Glomerular endothelial cell (primary cell): ENCODE data around the gene SHTN1. TPM values are rescaled to one million over a fixed set of nuclear protein-coding genes. Genes with fewer than 3 reads are reported as not detected.

Experiments used
- DNase-seq: peaks from one replicate; pipeline ENCODE4 v3.0.0-alpha.2; 2011; ENCODE audit warnings: low read depth, low spot score; ENCODE audit errors: extremely low read depth
- total RNA-seq: library from RNA; depleted of rRNA; stranded (reverse); fragments of >200 nt; gene quantifications from 2 replicates; pipeline ENCODE4 v1.2.3, GENCODE V29; 2015

SHTN1 gene, protein sequence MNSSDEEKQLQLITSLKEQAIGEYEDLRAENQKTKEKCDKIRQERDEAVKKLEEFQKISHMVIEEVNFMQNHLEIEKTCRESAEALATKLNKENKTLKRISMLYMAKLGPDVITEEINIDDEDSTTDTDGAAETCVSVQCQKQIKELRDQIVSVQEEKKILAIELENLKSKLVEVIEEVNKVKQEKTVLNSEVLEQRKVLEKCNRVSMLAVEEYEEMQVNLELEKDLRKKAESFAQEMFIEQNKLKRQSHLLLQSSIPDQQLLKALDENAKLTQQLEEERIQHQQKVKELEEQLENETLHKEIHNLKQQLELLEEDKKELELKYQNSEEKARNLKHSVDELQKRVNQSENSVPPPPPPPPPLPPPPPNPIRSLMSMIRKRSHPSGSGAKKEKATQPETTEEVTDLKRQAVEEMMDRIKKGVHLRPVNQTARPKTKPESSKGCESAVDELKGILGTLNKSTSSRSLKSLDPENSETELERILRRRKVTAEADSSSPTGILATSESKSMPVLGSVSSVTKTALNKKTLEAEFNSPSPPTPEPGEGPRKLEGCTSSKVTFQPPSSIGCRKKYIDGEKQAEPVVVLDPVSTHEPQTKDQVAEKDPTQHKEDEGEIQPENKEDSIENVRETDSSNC
- total RNA-seq: 10.2 and 16.8 TPM in 2 replicates

DNA sequence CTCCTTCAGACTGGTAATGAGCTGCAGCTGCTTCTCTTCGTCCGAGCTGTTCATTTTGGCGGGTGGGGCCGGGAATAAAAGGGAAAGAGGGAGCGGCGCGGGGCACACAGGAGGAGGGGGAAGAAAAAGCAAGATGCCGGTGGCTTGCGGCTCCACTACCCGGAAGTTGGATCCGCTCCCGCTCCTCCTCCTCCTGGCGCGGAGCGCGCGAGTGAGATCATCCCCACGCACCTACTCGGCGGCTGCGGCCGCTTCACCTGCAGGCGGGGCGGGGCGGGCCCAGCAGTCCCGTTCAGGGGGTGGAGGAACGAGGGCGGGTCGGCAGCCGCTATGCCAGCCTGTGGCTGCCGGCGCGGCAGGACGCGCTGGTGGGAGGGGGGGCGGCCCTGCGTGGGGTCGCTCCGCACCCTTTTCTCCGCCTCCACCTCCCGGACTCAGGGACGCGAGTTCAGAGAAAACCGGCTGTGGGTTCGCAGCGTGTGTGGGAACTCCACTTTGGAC lies at the start of gene SHTN1:
TSS of gene SHTN1 (minus strand) at position 162 of the 501 bp plus-strand sequence. CDS start at position 54, 108 bp downstream.
- no peak for DNase-seq

DNA sequence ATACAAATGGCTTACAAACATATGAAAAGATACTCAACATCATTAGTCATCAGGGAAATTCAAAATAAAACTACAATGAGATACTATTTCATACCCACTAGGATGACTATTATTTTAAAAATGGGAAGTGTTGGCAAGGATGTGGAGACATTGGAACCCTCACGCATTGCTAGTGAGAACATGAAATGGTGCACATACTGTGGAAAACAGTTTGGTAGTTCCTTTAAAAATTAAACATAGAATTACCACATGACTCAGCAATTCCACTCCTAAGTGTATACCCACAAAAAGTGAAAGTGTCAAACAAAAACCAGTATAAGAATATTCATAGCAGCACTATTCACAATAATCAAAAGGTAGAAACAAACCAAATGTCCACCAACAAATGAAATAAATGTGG lies 48.5 kb upstream of the SHTN1 start:
- DNase-seq: no peak

DNA sequence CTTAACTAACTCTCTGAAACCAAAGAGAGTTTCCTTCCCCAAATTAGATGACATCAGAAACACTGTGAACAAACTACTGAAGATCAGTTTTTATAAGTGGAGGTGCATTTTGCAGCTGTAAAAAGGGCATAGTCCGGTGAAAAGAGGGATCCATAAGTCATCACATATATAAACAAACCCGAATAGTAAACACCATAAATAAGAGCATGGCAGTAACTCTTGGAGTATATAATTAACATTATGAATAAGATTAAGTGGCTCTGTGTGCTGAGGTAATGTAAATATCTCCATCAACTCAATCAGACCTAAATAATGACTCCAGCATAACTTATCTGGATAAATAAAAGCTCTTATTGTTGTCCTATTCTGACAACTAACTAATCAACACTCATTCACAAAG lies 43.0 kb upstream of the SHTN1 start:
- no peak for DNase-seq

DNA sequence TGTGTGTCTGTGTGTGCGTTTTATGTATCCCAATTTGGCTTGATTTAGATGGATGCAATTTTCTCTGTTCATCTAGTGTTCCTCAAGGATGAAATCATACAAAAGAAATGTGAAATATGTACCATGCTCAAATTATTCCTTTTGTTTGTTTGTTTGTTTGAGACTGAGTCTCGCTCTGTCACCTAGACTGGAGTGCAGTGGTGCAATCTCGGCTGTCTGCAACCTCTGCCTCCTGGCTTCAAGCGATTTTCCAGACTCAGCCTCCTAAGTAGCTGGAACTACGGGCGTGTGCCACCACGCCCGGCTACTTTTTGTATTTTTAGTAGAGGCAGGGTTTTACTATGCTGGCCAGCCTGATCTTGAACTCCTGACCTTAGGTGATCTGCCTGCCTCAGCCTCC lies 11.3 kb upstream of the SHTN1 start:
- DNase-seq: no peak

DNA sequence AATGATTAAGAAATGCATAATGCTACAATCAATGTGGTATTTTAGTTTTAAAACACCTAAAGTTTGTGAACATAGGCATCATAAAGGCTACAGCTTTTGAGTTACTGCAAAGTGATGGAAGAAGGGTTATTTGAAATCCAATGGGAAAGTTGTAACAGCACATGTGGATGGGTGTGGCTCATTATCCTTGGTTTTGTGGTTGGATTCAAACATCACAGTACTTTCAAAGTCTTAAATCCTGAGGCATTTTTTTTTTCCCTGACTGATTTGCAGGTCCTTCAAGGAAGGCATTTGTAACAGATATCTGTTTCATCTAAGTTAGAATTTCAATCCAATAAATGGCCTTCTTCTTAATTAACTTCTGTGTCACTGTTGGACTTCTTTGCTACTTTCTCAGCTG lies 9.8 kb upstream of the SHTN1 start:
- no peak for DNase-seq

DNA sequence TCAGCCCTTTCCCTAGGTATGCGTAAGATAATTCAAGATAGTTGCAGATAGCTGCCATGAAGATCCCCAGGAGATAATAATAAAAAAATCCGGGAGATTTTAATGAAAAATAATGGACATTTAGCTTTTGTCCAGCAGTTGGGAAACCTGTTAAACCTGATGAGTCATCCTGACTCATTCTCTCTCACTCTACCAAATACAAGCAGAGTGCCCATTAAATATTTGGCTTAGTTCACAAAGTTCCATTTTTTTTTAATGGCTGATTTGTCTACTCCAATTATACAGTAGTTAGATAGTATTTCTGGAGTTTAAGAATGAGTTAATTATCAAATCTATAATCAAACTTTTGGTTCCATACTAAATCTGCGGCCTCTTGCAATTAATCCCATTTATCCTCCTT lies 2.1 kb upstream of the SHTN1 start:
- DNase-seq: peak; percentile 25

DNA sequence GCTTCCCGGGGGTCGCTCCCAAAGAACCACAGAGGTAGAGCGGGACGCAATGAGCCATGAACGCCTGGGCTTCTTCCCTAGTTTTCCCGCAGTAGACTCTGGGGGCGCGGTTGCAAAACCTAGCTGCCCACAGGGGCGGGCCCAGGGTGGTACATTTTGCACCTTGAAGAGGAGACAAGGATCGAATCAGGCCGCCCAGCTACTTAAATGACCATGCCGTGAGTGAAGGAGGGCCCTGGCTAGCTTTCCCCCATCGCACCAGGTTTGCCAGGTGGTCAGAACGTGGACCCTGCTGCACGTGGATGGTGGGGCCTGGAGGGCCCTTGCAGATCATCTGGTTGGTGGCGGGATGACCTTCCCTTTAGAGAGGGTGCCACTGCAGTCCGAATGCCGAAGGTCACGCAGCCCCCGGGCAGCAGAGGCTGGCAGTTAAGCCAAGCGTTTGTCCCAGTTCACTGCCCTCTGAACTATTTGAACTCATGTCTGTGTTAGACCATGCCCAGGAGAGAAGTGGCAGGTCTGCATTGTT lies 604 bp upstream of the SHTN1 start:
- no peak for DNase-seq

DNA sequence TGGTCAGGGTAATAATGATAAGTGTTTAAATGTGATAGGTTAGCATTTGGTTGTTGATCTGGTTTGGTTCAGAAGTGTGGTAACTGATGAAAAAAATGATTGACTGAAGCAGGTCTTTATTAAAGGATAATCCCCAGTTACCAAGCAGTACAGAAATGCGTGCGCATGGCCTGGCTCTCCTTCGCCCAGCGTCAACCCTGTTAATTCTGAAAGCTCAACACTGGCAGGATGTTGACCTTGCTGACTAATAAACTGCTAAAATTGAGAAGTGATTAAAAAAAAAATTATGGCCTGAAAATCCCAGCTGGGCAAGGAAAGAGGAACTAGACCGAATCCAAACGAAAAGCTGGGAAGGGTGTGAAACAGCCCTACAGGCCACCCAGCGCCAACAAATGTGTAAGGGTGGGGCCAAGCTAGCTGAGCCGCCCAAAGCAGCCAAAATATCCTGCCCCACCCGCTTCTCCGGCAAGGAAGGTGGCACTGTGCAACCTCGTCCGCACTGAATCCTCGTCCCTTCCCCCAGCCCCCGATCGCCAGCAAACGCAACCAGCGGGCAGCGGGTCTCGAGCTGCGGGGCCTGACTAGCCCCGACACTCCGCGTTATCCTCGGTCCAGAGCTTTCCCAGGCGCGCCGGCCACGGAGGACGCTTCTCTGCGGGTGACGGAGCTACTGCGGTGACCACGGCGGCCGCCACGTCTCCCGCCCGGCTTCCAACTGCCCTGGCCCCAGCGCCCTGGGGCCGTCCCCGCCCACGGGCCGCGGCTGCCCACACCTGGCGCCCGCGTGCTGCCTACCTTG lies 561 bp downstream of the SHTN1 start:
- no peak for DNase-seq

DNA sequence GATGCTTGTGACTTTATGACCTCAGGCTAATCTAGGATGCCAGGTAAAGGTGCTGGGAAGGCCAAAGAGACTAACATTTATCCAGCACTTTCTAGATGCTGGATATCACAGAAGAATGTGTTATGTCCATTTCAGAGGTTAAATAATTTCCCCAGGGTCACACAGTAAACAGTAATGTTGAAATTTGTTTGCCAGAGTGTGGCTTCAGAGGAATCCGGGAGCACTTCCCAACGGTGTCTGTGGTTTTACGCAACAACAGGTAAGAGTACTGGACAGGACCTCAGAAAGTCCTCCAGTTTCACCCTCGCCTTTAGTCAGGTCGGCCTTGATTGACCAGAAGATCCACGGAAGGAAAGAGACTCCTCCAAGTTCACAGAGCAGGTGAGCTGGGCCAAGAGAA lies 1.7 kb downstream of the SHTN1 start:
- DNase-seq: no peak

DNA sequence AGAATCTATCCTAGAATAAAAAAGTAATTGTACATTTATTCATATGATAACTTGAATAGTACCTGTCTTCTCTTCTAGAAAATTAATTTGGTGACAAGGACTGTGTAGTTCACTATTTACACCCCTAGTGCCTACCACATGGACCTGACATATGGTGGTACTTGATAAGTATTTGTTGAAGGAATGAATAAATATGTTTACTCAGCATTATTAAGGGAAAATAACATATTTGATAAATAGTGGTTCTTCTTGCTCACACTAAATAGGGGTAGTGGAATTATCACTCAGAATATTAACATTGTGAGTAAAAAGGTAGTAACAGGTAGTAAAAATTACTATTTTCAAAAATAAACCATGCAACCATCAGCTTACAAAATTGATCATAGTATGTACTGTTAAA lies 2.8 kb downstream of the SHTN1 start:
- DNase-seq: no peak

DNA sequence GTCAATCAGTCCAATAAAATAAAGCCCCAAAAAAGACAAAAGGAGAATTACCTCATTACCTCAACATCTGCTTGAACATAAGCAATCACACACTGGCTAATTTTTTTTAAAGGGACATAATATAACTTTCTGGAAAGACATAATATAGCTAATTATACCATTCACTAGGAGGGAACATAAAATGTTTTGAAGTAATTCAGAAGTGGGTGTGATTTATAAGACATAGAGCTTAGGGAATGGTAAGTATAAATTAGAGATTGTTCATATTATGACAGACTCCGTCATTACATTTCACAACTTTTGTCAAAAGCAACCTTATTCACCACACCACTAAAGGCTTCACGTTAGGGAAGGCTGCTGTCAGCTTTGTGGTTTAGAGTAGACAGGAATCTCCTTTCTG lies 3.8 kb downstream of the SHTN1 start:
- DNase-seq: no peak

DNA sequence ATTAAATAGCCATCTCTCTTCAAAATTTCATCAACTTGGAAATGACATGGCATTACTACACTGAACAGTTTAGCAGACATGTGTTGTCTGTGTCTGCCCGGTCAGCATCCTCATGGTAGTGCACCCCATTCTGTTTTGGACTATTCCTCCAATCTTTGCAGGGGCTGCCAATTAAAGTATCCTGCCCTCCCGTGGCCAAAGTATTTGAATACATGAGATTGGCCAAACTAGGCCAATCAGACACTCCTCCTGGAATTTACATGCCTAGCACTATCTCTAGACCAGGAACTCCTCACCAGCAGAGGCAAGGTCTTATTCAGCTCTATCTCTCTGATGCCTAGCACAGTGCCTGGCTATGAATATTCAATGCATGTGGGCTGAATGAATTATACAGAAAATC lies 4.4 kb downstream of the SHTN1 start:
- no peak for DNase-seq

DNA sequence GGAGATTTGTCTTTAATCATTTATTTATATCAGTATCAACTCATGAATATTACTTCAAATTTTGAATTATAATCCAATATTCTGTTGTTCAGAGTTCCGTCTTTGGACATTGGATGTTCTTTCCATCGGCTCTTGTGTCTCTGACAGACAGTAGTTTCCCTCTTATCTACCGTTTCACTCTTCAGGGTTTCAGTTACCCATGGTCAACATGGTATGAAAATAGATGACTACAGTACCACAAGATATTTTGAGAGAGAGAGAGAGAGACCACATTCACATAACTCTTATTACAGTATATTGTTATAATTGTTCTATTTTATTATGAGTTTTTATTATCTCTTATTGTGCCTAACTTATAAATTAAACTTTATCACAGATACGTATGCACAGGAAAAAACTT lies 6.8 kb downstream of the SHTN1 start:
- no peak for DNase-seq

DNA sequence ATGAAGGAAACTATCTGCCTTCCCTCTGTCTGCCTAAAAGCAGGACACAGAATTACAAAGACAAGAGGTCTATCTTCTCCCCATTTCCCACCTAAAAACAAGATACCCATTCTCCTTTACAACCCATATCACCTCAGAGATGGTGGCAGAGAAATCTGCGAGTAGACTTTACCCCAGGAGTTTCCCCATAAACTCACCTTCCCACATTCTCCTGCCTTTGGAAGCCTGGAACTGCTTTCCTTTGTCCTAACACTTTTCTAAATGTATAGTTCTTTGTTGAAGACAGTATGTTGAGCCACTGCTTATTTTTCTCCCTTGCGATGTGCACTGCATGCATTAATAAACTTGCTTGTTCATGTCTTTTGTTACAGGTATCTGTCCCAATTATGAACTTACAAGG lies 8.0 kb downstream of the SHTN1 start:
- DNase-seq: no peak

DNA sequence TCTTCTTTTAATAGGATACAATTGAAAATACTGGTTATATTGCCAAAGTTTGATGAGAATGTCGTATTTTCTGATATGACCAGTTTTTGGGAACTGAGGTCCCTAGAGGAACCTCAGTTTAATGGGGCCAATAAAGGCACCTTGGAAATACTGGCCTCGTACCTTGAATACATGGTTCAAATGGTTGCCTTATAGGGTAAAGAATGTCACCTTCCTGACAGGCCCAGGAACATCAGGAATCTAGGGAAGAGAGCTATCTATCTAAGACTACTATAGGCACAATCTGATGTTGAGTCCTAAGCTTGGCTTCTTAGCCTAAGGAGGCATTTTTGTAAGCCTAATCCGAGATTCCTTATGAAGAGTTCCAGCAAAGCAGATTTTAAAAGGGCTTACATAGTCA lies 9.3 kb downstream of the SHTN1 start:
- DNase-seq: no peak

DNA sequence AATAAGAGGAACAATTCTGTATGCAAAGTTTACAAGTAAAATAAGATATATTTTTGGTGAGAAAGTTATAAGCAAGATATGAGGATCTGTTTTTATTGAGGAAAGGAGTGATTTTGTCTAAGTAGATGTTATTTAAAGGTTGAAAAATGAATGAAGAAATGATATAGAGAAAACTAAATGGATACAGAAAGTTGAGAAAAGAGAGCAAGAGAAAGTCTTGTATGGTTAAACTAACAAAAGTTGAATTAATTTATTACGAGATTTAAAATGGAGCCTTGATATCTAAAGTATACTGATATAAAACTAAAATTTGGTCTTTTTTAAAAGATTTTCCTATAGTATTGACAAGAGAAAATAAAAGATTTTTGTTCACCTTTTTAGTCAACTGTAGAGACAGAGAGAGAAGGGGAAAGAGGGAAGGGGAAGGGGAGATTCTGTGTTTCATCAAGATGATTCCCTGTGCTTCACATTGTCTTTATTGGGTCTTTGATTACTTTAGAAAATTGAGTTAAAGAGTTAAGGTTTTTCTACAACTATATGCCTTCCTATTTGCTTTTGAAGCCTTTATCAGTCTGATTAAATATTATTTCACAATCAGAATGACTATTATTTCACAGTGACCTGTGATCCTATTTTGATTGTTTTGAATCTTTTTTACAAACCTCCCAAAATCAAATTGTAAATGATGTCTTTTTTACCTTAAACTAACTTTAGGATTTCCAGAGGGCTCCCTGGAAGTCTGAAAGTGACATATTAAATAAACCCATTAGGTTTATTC lies 10.7 kb downstream of the SHTN1 start:
- DNase-seq: no peak

DNA sequence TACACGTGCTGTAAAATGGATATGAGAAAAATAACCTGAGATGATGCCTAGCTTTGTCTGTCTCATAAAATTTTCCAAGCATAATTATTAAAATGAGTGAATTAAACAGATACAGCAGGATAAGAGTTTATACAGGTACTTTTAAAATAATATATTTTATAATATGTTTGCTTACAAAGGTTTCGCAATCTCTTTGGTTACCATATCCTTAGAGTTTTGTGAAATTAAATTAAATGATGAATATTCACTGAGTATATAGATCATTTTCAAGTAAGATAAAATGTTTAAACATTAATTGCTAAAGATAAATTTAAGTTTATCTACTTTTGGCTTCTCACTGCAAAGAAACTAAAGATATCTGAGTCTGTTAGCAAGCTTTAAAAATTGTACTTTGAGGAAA lies 11.4 kb downstream of the SHTN1 start:
- no peak for DNase-seq

DNA sequence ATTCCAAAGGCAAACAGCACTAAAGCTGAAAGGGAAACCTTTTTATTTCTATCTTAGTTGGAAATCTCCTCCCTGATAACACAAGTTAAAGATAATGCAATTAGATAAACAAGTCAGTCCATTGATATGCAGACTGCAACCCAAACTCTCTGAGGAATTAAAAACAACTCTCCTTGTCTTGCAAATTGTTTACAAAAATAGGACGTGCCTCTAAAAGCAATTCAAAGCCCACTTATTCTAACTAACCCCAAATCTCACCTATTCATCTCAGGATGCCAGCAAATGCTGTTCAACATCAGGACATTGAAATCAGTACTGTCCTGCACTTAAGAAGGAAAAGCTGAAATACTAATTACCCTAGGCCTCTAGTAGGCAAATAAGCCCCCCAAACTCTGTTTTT lies 12.8 kb downstream of the SHTN1 start:
- DNase-seq: no peak

DNA sequence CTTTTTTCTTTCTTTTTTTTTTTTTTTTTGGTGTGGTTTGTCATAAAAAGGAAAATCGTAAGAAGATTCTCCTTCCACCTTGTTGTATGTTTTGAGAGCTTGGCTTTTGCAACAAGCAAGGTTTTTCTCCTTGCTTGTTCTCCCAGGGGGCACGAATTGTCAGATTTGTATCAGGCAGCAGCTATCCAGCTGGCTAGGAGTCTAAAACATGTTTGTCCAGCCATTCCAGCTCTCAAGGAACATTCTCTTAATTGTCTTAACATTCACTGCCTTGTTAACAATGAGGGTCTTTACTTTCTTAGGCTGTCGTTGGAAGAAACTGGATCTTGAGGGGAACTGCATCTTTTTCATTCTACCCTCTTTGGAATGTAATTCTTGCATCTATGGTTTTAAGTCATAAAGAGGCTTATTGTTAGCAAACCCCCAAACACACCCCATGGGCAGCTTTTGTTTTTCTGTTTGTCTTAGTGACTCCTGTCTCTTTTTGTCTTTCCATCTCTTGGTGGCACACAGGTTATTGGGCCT lies 14.6 kb downstream of the SHTN1 start:
- no peak for DNase-seq

DNA sequence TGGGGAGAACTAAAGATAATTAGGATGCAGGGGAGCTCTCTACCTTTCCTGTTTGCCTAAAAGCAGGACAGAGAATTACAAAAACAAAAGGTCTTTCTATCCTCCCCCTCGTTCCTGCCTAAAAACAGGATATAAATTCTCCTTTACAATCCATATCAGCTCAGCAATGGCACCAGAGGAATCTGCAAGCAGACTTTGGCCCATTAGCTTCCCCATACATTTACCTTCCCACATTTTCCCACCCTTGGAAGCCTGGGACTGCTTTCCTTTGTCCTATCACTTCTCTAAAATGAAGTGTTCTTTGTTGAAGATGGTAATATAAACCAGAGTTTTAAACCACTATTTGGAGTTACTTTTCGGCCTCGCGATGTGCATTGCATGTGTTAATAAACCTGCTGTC lies 15.5 kb downstream of the SHTN1 start:
- DNase-seq: no peak
